Measurements from ENCODE around the gene SIRPB2.

SIRPB2 gene

DNA sequence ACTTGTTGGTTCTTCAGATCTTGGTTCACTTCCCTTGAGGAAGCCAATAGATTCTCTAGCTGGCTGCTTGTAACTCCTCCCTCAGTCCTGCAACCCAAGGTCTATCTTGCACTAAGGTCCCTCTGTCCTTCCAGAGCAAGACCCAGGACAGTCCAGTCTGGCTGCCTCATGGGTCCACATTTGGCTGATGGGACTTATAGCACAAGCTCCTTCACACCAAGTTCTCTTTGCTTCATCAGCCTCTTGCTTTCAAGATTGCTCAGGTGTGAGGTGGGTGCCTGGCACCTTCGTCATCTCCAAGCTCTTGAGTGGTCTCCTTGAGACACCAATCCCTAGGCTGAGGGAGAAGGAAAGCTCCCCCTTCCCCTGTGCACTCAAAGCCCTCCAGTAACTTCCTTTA, 52.9 kb downstream of the SIRPB2 start:
- DNase-seq = no peak

DNA sequence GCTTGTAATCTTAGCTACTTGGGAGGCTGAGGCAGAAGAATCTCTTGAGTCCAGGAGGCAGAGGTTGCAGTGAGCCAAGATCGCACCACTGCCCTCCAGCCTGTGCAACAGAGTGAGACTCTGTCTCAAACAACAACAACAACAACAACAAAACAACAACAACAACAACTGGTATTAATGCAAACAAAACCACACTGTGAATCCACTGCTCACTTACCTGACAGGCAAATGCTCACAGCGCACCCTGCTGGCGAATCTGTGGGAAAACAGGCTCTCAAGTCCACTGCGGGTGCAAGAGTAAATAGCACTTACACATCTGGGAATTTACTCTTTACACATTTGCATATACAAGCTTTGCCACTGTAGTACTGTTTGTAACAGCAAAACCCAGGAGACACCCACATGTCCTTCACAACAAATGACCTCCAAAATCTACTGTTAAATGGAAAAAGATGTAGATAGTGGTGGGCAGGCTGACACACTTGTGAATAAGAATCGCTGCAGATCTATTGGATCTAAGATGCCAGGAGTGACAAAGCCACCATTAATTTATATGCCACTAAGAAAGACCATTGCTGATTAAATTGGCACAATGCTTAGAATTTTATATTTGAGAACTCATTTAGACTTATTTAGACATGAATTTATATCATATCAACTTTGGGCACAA, 53.9 kb downstream of the SIRPB2 start:
- peak; percentile 74 for DNase-seq

DNA sequence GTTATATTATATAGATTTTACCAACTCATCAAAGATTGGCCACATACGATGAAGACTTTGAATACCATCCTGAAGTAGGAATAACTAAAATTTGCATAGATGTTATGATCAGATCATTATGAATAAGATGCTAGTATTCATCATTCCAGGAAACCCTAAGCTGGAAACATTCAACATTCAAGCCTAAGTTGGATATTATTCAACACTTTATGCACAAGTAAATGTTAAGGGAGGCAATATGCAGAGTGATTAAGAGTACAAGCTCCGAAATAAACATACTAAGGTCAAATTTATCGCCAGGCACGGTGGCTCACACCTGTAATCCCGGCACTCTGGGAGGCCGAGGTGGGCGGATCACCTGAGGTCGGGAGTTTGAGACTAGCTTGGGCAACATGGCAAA, 55.0 kb downstream of the SIRPB2 start:
- no peak for DNase-seq

DNA sequence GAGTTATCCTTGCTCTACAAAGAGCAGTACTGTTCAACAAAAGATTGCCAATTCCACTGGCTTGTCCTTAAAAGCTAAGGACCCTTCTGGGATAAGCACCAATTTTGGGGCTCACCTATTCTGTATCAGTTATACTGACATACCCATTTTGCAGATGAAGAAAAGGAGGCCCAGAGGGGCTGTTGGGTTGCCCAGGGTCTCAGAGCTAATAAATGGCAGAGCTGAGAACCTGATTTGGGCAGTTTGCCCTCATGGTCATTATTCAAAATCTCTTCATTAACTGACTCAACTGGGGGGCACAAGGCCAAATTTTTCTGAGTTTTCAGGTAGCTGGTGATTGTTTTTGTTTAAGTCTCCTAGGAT, 55.9 kb downstream of the SIRPB2 start:
- DNase-seq = no peak

DNA sequence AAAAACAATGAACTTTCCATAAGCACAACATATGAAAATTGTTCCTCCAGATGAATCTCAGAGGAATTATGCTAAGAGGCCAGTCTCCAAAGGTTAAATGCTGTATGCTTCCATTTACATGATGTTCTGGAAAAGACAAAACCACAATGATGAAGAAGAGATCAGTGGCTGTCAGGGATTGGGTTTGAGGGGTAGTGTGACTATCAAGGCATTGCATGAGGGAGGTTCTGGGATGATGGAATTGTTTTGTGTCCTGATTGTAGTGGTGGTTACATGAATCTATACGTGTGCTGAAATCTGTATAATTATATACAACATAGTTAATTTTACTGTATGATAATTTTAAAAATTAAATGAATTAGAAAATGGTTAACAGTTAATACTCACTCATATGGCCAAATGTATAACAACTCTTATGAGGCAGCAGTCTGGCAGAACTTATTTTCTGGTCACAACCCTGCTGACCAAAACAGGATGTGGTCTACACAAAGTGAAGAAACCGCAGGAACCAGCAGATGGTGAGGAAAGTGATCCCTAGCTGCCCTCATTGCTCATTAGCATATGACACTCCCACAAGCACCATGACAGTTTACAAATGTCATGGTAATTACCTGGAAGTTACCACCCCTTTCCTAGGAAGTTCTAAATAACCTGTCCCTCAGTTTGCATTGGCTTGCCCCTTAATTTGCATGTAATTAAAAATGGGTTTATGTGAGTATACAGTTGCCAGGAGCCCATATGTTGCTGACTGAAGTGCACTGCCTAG, 56.5 kb downstream of the SIRPB2 start:
- no peak for DNase-seq

DNA sequence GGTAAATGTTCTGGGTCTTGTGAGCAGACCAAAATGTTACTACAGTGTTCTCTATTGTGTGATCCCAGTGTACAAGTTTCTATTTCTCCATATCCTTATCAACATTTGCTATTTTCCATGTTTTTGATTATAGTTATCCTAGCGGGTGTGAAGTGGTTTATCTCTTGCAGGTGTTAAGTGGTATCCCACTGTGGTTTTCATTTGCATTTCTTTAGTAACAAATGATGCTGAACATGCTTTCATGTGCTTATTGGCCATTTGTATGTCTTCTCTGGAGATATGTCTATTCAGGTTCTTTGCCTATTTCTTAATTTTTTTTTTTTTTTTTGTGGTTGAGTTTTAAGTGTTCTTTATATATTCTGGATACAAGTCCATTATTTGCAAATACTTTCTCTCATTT, 60.1 kb downstream of the SIRPB2 start:
- DNase-seq = no peak

DNA sequence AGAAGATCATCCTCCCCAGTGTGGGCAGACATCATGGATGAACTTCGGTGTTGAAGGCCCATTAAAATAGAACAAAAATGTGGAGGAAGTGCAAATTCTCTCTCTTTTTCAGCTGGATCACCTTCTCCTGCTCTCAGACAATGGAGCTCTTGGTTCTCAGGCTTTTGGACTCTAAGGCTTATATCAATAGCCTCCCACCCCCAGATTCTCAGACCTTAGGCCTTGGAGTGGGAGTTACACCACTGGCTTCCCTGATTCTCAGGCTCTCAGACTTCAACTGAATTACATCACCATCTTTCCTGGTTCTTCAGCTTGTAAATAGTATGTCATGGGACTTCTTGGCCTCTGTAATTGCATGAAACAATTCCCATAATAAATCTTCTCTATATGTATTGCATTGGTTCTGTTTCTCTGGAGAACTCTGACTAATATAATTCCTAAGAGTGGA, 61.2 kb downstream of the SIRPB2 start:
- no peak for DNase-seq

DNA sequence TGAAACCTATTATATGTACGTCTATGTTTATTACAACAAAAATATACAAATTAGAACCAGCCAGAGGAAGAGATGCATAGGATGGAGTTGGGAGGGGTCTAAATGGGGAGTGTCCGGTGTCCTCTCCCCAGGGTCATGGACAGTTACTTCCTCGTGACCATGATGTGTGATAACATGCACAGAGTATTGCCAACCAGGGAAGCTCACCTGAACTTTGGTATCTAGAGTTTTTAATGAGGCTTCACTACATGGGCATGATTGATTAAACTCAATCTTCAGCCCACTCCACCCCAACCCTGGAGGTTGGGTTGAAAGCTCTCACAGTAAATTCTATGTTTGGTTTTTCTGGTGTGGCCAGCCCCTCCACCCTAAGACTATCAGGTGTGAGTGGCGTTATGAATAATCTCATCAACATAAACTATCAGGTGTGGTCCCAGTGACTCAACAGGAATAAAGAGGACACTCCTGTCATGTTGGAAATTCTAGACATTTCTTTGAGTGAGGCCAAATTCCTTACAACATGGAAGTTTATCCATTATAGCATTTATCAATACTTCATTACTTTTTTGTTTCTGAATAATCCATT, 62.0 kb downstream of the SIRPB2 start:
- DNase-seq = no peak

DNA sequence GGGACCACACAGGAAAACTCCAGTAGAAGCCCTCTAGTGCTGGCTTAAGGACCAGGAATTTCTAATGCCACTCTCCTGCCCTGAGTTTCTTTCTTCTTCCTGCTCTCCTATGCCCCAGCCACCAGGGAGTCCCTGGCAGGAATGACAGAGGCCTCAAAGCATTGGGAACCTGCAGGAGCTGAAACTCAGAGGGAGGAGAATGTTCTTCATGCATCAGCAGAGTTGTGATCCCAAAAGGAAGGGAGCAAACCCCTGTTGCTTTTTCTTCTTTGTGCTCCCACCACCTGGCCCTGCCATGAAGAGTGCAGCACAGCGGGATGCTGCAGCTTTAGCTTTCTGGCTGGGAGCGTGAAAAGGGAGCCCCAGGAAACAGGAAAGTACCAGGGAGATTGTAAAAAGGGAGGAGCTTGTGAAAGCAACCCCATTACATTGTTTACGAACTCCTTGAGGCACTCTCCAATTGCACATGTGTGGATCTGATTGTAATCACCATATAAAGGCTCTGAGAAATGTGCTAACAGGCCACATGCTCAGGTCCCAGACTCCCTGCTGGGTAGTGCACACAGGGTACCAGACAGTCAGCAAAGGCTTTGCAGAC, 63.7 kb downstream of the SIRPB2 start:
- DNase-seq = no peak

DNA sequence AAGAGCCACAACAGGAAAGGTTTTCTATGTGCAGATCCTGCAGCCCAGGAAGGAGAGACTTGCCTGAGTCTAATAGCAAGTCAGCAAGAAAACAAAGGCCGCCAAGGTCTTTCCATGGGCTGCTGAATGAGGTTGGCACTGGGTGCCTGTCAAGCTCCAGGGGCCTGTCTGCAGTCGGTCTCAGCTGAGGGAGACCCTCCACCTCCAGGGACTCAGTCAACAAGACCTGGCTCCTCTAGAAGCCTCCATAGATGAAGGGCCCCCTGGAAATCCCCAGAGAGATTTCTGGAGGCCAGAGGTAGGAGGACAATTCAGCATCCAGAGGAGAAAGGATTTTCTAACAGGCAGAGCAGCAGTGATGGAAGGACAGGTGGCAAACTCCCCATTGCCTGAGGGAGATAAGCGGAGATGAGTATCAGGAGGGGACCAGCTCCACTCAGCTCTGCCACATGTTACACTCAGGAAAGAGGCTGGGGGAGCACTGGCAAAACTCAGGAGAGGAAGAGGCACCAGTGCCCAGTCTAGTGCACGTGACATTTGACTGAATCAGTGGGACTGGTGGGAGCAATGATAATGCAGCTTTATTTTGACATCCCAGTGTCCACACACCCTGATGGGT, 64.9 kb downstream of the SIRPB2 start:
- no peak for DNase-seq
